ACC112 (cell line): ENCODE measurements around the gene ITGBL1.
A peak's percentile ranks its signal among the peaks of the same experiment; 100 is the strongest.
"Not testable (repeated sequence)": the region's sequence is repeated elsewhere in the genome, so short reads cannot be mapped to it uniquely, and the experiment has no call there.

Source experiments
- H2AFZ ChIP-seq: fragments of 200-600 bp; sonication (generic); one replicate; pipeline ENCODE4 v1.6.0; 2017; ENCODE audit warnings: antibody characterized with exemption, low read length; ENCODE audit not compliant: unreplicated experiment
- H3K27ac ChIP-seq: fragments of 200-600 bp; sonication (generic); 2 replicates; pipeline ENCODE4 v1.5.1; 2014; ENCODE audit warnings: low read depth, mild to moderate bottlenecking, antibody characterized with exemption, low read length, moderate library complexity
- H3K27me3 ChIP-seq: fragments of 200-600 bp; sonication (generic); 2 replicates; pipeline ENCODE4 v1.6.1; 2014; ENCODE audit warnings: mild to moderate bottlenecking, antibody characterized with exemption, low read length, moderate library complexity, mixed read lengths; ENCODE audit not compliant: insufficient read depth
- H3K36me3 ChIP-seq: fragments of 200-600 bp; sonication (generic); 2 replicates; pipeline ENCODE4 v1.6.1; 2016; ENCODE audit warnings: mild to moderate bottlenecking, antibody characterized with exemption, low read length, moderate library complexity, mixed read lengths; ENCODE audit not compliant: insufficient read depth
- H3K4me1 ChIP-seq: fragments of 200-600 bp; sonication (generic); one replicate; pipeline ENCODE4 v1.6.1; 2016; ENCODE audit warnings: low read length, mixed read lengths; ENCODE audit not compliant: insufficient read depth, unreplicated experiment, control insufficient read depth
- H3K4me3 ChIP-seq: fragments of 200-600 bp; sonication (generic); 2 replicates; pipeline ENCODE4 v1.5.1; 2014; ENCODE audit warnings: mild to moderate bottlenecking, low read depth, low read length
- H3K79me2 ChIP-seq: fragments of 200-600 bp; sonication (generic); one replicate; pipeline ENCODE4 v1.6.0; 2016; ENCODE audit warnings: low read length; ENCODE audit not compliant: control insufficient read depth, unreplicated experiment, insufficient read depth

The ITGBL1 gene

GRCh38 chr13:101529422-101529821 is 76.9 kb downstream of the ITGBL1 start:
- peak overlapping the region; percentile 20 for H2AFZ ChIP-seq

GRCh38 chr13:101530293-101530692 is 77.8 kb downstream of the ITGBL1 start:
- H2AFZ ChIP-seq: no peak overlapping the region
- H3K79me2 ChIP-seq: peaks cover 35% of the 10 kb centered on the region
- no peaks in the 10 kb centered on the region for H3K36me3 ChIP-seq
- H3K4me3 ChIP-seq: peak overlapping the region; percentile 69
- H3K27me3 ChIP-seq: no peaks in the 10 kb centered on the region
- peaks cover 61% of the 10 kb centered on the region for H3K4me1 ChIP-seq
- H3K27ac ChIP-seq: peak overlapping the region; percentile 86

More at GRCh38 chr13:101529422-101529821, 76.9 kb downstream of the ITGBL1 start:
- no peaks in the 10 kb centered on the region for H3K27me3 ChIP-seq
- peak overlapping the region; percentile 86 for H3K27ac ChIP-seq
- H3K4me3 ChIP-seq: peak overlapping the region; percentile 59
- no peaks in the 10 kb centered on the region for H3K36me3 ChIP-seq
- peaks cover 34% of the 10 kb centered on the region for H3K79me2 ChIP-seq
- H3K4me1 ChIP-seq: peaks cover 53% of the 10 kb centered on the region

- H3K4me3 ChIP-seq: 0 out of 2 replicates have a peak overlapping the region, but pooled peaks have one; percentile 47
- H2AFZ ChIP-seq: no peak overlapping the region
- H3K27ac ChIP-seq: peak overlapping the region; percentile 59
- no peaks in the 10 kb centered on the region for H3K36me3 ChIP-seq
- no peaks in the 10 kb centered on the region for H3K27me3 ChIP-seq
- peaks cover 39% of the 10 kb centered on the region for H3K79me2 ChIP-seq
- peaks cover 55% of the 10 kb centered on the region for H3K4me1 ChIP-seq
Measured at GRCh38 chr13:101535192-101535746, 82.8 kb downstream of the ITGBL1 start.

GRCh38 chr13:101536079-101536478 is 83.6 kb downstream of the ITGBL1 start:
- Histone ChIP-seq H2AFZ (no peak overlapping the region), H3K4me3 (peak overlapping the region; percentile 47; the same call in 1 of the 2 replicates), H3K27ac (peak overlapping the region; percentile 59), H3K4me1 (peaks cover 55% of the 10 kb centered on the region), H3K36me3 (no peaks in the 10 kb centered on the region), H3K27me3 (no peaks in the 10 kb centered on the region), H3K79me2 (peaks cover 35% of the 10 kb centered on the region)

- not testable (repeated sequence) for H3K4me3 ChIP-seq, H3K79me2 ChIP-seq, H2AFZ ChIP-seq, H3K4me1 ChIP-seq, H3K36me3 ChIP-seq, H3K27me3 ChIP-seq, H3K27ac ChIP-seq
Measured at GRCh38 chr13:101544544-101544943, 92.1 kb downstream of the ITGBL1 start.

- peaks cover 7% of the 10 kb centered on the region for H3K79me2 ChIP-seq
- no peaks in the 10 kb centered on the region for H3K36me3 ChIP-seq
- no peak overlapping the region for H3K27ac ChIP-seq
- H3K4me1 ChIP-seq: peaks cover 4% of the 10 kb centered on the region
- no peak overlapping the region for H3K4me3 ChIP-seq
- no peaks in the 10 kb centered on the region for H3K27me3 ChIP-seq
- no peak overlapping the region for H2AFZ ChIP-seq
Measured at GRCh38 chr13:101544979-101545378, 92.5 kb downstream of the ITGBL1 start.

- H3K4me1 ChIP-seq: peaks cover 4% of the 10 kb centered on the region
- H3K36me3 ChIP-seq: no peaks in the 10 kb centered on the region
- no peak overlapping the region for H3K4me3 ChIP-seq
- no peak overlapping the region for H3K27ac ChIP-seq
- no peaks in the 10 kb centered on the region for H3K27me3 ChIP-seq
- H3K79me2 ChIP-seq: peaks cover 9% of the 10 kb centered on the region
- no peak overlapping the region for H2AFZ ChIP-seq
Measured at GRCh38 chr13:101545521-101545920, 93.0 kb downstream of the ITGBL1 start.

GRCh38 chr13:101552286-101552685 is 99.8 kb downstream of the ITGBL1 start:
- H3K79me2 ChIP-seq: peaks cover 27% of the 10 kb centered on the region
- H3K4me1 ChIP-seq: peaks cover 39% of the 10 kb centered on the region
- peak overlapping the region; percentile 13; the same call in 1 of the 2 replicates for H3K4me3 ChIP-seq
- H3K27ac ChIP-seq: peak overlapping the region; percentile 50
- H2AFZ ChIP-seq: peak overlapping the region; percentile 26
- no peaks in the 10 kb centered on the region for H3K36me3 ChIP-seq
- H3K27me3 ChIP-seq: no peaks in the 10 kb centered on the region

- no peak overlapping the region for H2AFZ ChIP-seq
- no peaks in the 10 kb centered on the region for H3K36me3 ChIP-seq
- H3K4me3 ChIP-seq: peak overlapping the region; percentile 13; the same call in 1 of the 2 replicates
- H3K27ac ChIP-seq: peak overlapping the region; percentile 50
- peaks cover 39% of the 10 kb centered on the region for H3K4me1 ChIP-seq
- peaks cover 27% of the 10 kb centered on the region for H3K79me2 ChIP-seq
- H3K27me3 ChIP-seq: no peaks in the 10 kb centered on the region
Measured at GRCh38 chr13:101552786-101553185, 100.3 kb downstream of the ITGBL1 start.

- no peaks in the 10 kb centered on the region for H3K27me3 ChIP-seq
- H3K4me1 ChIP-seq: peaks cover 39% of the 10 kb centered on the region
- H3K27ac ChIP-seq: peak overlapping the region; percentile 21
Measured at GRCh38 chr13:101554420-101555125, 102.1 kb downstream of the ITGBL1 start.

GRCh38 chr13:101555610-101556009 is 103.1 kb downstream of the ITGBL1 start:
- H2AFZ ChIP-seq: no peak overlapping the region
- no peaks in the 10 kb centered on the region for H3K36me3 ChIP-seq
- peaks cover 21% of the 10 kb centered on the region for H3K79me2 ChIP-seq
- no peaks in the 10 kb centered on the region for H3K27me3 ChIP-seq
- H3K4me1 ChIP-seq: peaks cover 39% of the 10 kb centered on the region
- H3K27ac ChIP-seq: no peak overlapping the region
- H3K4me3 ChIP-seq: no peak overlapping the region

More at GRCh38 chr13:101554420-101555125, 102.1 kb downstream of the ITGBL1 start:
- Histone ChIP-seq H3K36me3 (no peaks in the 10 kb centered on the region), H2AFZ (no peak overlapping the region), H3K4me3 (no peak overlapping the region), H3K79me2 (peaks cover 27% of the 10 kb centered on the region)
